Measurements from ENCODE around the gene SSBP3.

DNA sequence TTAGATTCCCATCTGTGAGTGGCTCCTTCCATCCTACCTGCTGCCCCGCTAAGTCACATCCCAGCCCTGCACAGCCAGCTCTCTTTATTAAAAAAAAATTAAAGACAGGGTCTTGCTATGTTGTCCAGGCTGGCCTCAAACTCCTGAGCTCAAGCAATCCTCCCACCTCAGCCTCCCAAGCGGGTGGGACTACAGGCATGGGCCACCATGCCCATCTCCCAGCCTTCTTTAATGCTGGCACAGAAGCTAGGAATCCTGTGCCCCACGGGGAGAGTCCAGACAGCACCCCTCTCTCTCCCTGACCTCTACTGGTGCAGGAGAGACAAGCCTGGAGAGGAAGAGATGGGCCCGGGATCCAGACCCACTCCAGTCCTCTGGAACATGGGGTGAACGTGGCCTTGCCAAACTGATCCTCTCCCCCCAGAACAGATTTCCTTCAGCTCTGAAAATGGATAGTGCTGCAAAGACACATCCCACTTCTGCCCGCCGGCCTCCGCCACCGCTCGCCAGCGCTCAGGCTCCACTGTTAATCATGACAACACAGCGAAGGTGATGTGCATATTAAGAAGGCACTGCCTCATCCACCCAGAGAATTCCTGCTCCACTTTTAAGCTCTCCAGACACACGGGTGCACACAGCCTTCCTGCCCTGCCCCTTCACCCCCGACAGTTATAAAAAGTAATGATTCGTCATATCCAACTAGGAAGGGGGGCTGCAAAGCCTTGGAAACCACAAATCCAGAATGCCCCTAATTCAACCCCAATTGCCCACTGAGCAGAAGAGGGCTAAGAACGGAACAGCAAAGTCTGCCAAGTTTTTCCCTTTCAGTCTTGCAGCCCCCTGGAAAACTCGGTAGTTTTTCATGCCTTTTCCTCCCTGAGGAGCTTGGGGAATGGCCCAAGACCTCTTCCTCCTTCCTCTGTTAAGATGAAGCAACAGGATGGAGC, 138.1 kb downstream of the SSBP3 start:
- TF ChIP-seq POLR2A (IDR thresholded peaks at IDR 0.05) = no peak
- TF ChIP-seq, protein P1, sequence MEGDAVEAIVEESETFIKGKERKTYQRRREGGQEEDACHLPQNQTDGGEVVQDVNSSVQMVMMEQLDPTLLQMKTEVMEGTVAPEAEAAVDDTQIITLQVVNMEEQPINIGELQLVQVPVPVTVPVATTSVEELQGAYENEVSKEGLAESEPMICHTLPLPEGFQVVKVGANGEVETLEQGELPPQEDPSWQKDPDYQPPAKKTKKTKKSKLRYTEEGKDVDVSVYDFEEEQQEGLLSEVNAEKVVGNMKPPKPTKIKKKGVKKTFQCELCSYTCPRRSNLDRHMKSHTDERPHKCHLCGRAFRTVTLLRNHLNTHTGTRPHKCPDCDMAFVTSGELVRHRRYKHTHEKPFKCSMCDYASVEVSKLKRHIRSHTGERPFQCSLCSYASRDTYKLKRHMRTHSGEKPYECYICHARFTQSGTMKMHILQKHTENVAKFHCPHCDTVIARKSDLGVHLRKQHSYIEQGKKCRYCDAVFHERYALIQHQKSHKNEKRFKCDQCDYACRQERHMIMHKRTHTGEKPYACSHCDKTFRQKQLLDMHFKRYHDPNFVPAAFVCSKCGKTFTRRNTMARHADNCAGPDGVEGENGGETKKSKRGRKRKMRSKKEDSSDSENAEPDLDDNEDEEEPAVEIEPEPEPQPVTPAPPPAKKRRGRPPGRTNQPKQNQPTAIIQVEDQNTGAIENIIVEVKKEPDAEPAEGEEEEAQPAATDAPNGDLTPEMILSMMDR (IDR thresholded peaks at IDR 0.05) = no peak

Measured in body of pancreas (tissue), 4 donors.